Tibial artery (tissue), 4 donors: ENCODE data around the gene ANTXR2.

ENCODE experiments used
- DNase-seq, 2 donors: peaks; one replicate each; pipeline ENCODE4 v3.0.0-alpha.2; 2019
- H3K27ac ChIP-seq, 2 donors: fragments of 200-600 bp; sonication (generic) in 1 of 2; 1 replicate in 1 of 2; 2 replicates in 1 of 2; pipeline ENCODE4 v1.5.1; 2018 to 2019; ENCODE audit warnings: mild to moderate bottlenecking in 1 of 2
- H3K27me3 ChIP-seq, 2 donors: fragments of 200-600 bp; sonication (generic) in 1 of 2; one replicate each; pipeline versions ENCODE4 v1.5.1 to v1.6.0; 2016 to 2019
- H3K36me3 ChIP-seq, 3 donors: fragments of 200-600 bp; sonication (generic) in 2 of 3; one replicate each; pipeline ENCODE4 v1.5.1; 2016 to 2019; ENCODE audit warnings: mild to moderate bottlenecking in 2 of 3
- H3K4me1 ChIP-seq, 4 donors: fragments of 200-600 bp; sonication (generic) in 2 of 4; 1 replicate in 3 of 4; 2 replicates in 1 of 4; pipeline ENCODE4 v1.5.1; 2016 to 2019
- H3K4me3 ChIP-seq, 2 donors: fragments of 200-600 bp; sonication (generic) in 1 of 2; 1 replicate in 1 of 2; 2 replicates in 1 of 2; pipeline ENCODE4 v1.5.1; 2018 to 2019; ENCODE audit warnings: mild to moderate bottlenecking in 2 of 2
- H3K9me3 ChIP-seq, 3 donors: fragments of 200-600 bp; sonication (generic) in 1 of 3; one replicate each; pipeline ENCODE4 v1.5.1; 2016 to 2019
- intact Hi-C: fragments of 100-400 bp; cut with DNase I; formaldehyde crosslinking; loops from one replicate; pipeline ENCODE4 v1.15.0; 2023; ENCODE audit warnings: low total_unique reads
- TF ChIP-seq, protein P1 (sequence below), 2 experiments: fragments of 200-600 bp in 1 of 2; fragments of 450-650 bp in 1 of 2; IDR thresholded peaks; one replicate each; pipeline ENCODE4 v1.5.1; 2017 to 2019; ENCODE audit warnings: antibody characterized with exemption in 2 of 2, mild to moderate bottlenecking in 1 of 2, moderate library complexity in 1 of 2

ANTXR2 gene

DNA sequence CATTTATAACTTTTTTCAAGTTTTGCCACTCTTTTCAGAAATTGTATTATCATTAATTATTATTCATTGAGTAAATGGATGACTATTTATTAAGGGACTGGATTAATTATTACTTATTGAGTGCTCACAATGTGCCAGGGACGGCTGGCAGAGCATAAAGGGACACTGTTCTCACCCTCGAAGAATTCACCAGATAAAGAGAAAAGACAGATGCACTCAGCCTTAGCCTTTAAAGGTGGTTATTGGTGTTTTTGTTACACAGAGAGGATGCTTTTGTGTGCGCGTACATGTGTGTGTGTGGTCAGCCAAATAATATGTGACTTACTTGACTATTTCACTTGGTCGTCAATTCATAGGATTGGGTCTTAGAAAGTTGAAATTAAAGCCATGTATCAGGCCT lies 187.0 kb downstream of the ANTXR2 start:
- Histone ChIP-seq H3K9me3 (peaks cover 0 to 4% (median 0%) of the 10 kb centered on the region in 3 donors), H3K36me3 (no peaks in the 10 kb centered on the region), H3K4me1 (peaks cover 0 to 14% (median 1%) of the 10 kb centered on the region in 4 donors), H3K4me3 (no peak overlapping the region), H3K27ac (no peak overlapping the region), H3K27me3 (no peaks in the 10 kb centered on the region)
- intact Hi-C loops = no loop called here
- TF ChIP-seq, protein P1, sequence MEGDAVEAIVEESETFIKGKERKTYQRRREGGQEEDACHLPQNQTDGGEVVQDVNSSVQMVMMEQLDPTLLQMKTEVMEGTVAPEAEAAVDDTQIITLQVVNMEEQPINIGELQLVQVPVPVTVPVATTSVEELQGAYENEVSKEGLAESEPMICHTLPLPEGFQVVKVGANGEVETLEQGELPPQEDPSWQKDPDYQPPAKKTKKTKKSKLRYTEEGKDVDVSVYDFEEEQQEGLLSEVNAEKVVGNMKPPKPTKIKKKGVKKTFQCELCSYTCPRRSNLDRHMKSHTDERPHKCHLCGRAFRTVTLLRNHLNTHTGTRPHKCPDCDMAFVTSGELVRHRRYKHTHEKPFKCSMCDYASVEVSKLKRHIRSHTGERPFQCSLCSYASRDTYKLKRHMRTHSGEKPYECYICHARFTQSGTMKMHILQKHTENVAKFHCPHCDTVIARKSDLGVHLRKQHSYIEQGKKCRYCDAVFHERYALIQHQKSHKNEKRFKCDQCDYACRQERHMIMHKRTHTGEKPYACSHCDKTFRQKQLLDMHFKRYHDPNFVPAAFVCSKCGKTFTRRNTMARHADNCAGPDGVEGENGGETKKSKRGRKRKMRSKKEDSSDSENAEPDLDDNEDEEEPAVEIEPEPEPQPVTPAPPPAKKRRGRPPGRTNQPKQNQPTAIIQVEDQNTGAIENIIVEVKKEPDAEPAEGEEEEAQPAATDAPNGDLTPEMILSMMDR (IDR thresholded peaks at IDR 0.05) = no peak
- no peak for DNase-seq

DNA sequence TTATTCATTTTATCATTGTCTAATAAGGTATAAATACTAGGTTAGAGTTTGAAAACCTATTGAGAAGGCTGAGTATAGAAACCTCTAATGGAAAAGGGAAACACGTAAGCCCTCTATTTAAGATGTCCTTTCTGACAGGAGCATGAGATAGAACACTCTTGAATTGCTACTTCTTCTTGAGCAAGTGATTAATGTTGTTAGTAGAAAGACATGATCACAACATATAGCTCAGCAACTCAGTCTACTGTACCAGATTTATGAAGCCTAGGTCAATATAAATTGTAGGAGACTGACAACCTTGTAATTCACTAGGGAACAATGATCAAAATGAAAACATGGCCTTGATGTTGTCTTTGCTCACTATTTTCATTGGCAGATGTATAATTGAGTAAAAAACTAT lies 189.7 kb downstream of the ANTXR2 start:
- H3K4me1 ChIP-seq = peaks cover 0 to 14% (median 1%) of the 10 kb centered on the region in 4 donors
- H3K9me3 ChIP-seq = no peaks in the 10 kb centered on the region
- H3K27me3 ChIP-seq = no peaks in the 10 kb centered on the region
- intact Hi-C loops = no loop called here
- TF ChIP-seq, protein P1 (IDR thresholded peaks at IDR 0.05) = no peak
- no peak overlapping the region for H3K4me3 ChIP-seq
- no peaks in the 10 kb centered on the region for H3K36me3 ChIP-seq
- no peak for DNase-seq
- H3K27ac ChIP-seq = no peak overlapping the region

DNA sequence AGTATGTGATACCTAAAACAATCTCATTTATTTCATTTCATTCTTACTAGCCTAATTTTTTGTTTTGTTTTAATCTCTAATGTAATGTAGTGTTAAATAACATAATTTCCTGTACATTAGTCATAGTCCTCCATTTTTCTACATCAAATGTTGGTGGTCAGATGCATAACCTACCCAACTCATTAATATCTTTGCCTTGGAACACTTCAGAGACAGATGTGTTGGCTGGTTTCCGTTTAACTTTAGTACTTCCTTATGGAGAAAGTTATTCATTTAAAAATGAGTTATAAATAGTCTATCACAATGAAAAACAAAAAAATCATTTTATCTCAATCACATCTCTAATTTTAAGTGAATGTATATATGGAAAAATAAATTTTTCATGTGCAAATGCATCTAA lies 190.2 kb downstream of the ANTXR2 start:
- Histone ChIP-seq H3K36me3 (no peaks in the 10 kb centered on the region), H3K4me1 (peaks cover 0 to 11% (median 1%) of the 10 kb centered on the region in 4 donors), H3K4me3 (no peak overlapping the region), H3K27ac (no peak overlapping the region), H3K9me3 (no peaks in the 10 kb centered on the region), H3K27me3 (no peaks in the 10 kb centered on the region)
- no peak for DNase-seq
- TF ChIP-seq, protein P1 (IDR thresholded peaks at IDR 0.05) = no peak
- intact Hi-C loops = no loop called here

DNA sequence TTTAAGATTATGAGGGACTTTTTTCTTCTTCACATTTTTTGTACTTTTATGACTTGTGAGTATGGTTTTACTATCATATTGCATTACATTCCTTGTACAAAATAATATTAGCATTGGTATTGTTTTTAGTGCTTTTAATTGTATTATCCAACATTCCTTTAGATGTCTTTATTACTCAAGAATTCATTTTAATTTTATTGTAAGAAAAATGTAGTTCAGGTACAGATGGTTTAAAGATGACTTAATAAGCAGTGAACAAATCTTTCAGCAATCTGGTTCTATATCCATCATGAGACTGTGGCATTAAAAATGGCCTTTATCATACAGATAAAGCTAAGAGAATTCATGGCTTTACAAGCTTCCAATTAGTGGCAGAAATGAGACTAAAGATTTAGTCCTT lies 191.6 kb downstream of the ANTXR2 start:
- intact Hi-C loops = no loop called here
- H3K36me3 ChIP-seq = no peaks in the 10 kb centered on the region
- no peak overlapping the region for H3K27ac ChIP-seq
- DNase-seq = no peak
- no peaks in the 10 kb centered on the region for H3K27me3 ChIP-seq
- TF ChIP-seq, protein P1 (IDR thresholded peaks at IDR 0.05) = no peak
- H3K9me3 ChIP-seq = no peaks in the 10 kb centered on the region
- H3K4me1 ChIP-seq = peaks cover 0 to 4% (median 1%) of the 10 kb centered on the region in 4 donors
- H3K4me3 ChIP-seq = no peak overlapping the region

DNA sequence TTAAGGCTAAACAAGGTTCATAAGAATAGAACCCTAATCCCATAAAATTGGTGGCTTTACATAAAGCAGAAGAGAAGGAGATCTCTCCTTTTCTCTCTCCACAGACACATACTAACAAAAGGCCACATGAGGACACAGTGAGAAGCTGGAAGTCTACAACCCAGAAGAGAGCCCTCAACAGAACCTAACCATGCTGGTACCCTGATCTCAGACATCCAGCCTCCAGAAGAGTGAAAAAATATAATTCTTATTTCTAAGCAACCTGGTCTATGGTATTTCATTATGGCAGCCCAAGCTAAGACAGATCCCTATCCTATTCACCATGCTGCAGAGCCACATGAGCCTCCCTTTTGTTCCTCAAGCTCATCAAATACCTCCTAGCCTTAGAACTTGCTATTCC lies 195.5 kb downstream of the ANTXR2 start:
- Histone ChIP-seq H3K9me3 (no peaks in the 10 kb centered on the region), H3K4me1 (no peaks in the 10 kb centered on the region), H3K36me3 (no peaks in the 10 kb centered on the region), H3K4me3 (no peak overlapping the region), H3K27ac (no peak overlapping the region), H3K27me3 (no peaks in the 10 kb centered on the region)
- intact Hi-C loops = no loop called here
- TF ChIP-seq, protein P1 (IDR thresholded peaks at IDR 0.05) = no peak
- DNase-seq = no peak

DNA sequence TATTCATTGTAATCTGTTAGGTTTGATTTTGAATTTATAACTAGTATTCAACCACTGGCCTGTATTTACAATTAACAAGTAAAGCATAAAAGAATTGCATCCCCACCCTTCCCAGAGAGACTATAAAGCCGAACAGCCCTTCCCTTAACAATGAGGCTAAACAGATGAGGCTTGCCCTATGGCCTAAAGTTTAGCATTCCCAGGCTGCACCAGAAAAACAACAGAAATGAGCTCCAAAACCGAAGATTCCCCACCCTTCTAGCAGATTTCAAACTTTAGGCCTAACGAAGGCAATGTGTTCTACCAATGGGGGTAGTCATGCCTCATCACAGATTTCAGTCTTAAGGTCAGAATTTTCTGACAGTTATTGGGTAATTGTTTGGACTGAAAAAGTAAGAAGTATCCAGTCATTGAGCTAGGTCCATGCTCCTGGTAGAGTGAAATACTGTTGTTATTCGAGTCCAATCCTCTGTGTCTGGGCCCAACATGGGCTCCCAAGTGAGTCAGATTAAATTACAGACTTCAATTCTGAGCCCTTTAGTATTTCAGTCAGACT lies 197.6 kb downstream of the ANTXR2 start:
- Histone ChIP-seq H3K36me3 (no peaks in the 10 kb centered on the region), H3K27me3 (no peaks in the 10 kb centered on the region), H3K27ac (no peak overlapping the region), H3K4me3 (no peak overlapping the region), H3K9me3 (no peaks in the 10 kb centered on the region), H3K4me1 (no peaks in the 10 kb centered on the region)
- DNase-seq = no peak
- intact Hi-C loops = no loop called here
- TF ChIP-seq, protein P1 (IDR thresholded peaks at IDR 0.05) = no peak
